ENCODE measurements around the gene VOPP1.
A peak's percentile ranks its signal among the peaks of the same experiment; 100 is the strongest.

VOPP1 gene

GRCh38 chr7:55504093-55504859 lies 68.0 kb downstream of the VOPP1 start:
- no peaks in the 10 kb centered on the region for H3K9me2 ChIP-seq (replicated peaks; ENCODE audit: insufficient read depth, low read length)
- H3K4me2 ChIP-seq (ENCODE audit: low read depth, low read length, poor library complexity, severe bottlenecking), result peak overlapping the region; percentile 11
- H3F3A ChIP-seq (ENCODE audit: insufficient read depth), result no peaks in the 10 kb centered on the region
- H3K79me2 ChIP-seq (ENCODE audit: insufficient read depth, low read length), result peaks cover 7% of the 10 kb centered on the region; the same call in 1 of the 2 replicates
- TF ChIP-seq EZH2phosphoT487 (conservative IDR thresholded peaks at IDR 0.05; ENCODE audit: low read length), result no peak
- no peak for TF ChIP-seq CTCF (IDR thresholded peaks at IDR 0.05; ENCODE audit: insufficient read depth, low read length, poor library complexity, severe bottlenecking)
- no peaks in the 10 kb centered on the region for H3K27me3 ChIP-seq (ENCODE audit: low read length)
- no peak overlapping the region for H2AFZ ChIP-seq (ENCODE audit: low read depth, low read length, severe bottlenecking)
- H3K9me3 ChIP-seq (ENCODE audit: insufficient read depth, low read length), result no peaks in the 10 kb centered on the region
- no peak overlapping the region for H3K4me3 ChIP-seq (ENCODE audit: insufficient read depth, low read length, poor library complexity, severe bottlenecking)
- H3K27ac ChIP-seq (ENCODE audit: low read depth, low read length), result peak overlapping the region; percentile 64
- H4K20me1 ChIP-seq (ENCODE audit: low read depth, low read length), result no peaks in the 10 kb centered on the region
- H3K36me3 ChIP-seq (ENCODE audit: low read length), result no peaks in the 10 kb centered on the region
- no peak overlapping the region for H3K9ac ChIP-seq (ENCODE audit: low read length)

GRCh38 chr7:55502858-55503440 lies 69.4 kb downstream of the VOPP1 start:
- Histone ChIP-seq H3K36me3 (ENCODE audit: low read length) (no peaks in the 10 kb centered on the region), H4K20me1 (ENCODE audit: low read depth, low read length) (no peaks in the 10 kb centered on the region), H3K79me2 (ENCODE audit: insufficient read depth, low read length) (peaks cover 7% of the 10 kb centered on the region; the same call in 1 of the 2 replicates)

GRCh38 chr7:55502124-55502857 lies 70.0 kb downstream of the VOPP1 start:
- Histone ChIP-seq H2AFZ (ENCODE audit: low read depth, low read length, severe bottlenecking) (no peak overlapping the region), H3K4me2 (ENCODE audit: low read depth, low read length, poor library complexity, severe bottlenecking) (peak overlapping the region; percentile 11), H3K9me2 (replicated peaks; ENCODE audit: insufficient read depth, low read length) (no peaks in the 10 kb centered on the region), H3K27me3 (ENCODE audit: low read length) (no peaks in the 10 kb centered on the region), H3K27ac (ENCODE audit: low read depth, low read length) (peak overlapping the region; percentile 64), H4K20me1 (ENCODE audit: low read depth, low read length) (no peaks in the 10 kb centered on the region), H3K9ac (ENCODE audit: low read length) (no peak overlapping the region), H3K36me3 (ENCODE audit: low read length) (no peaks in the 10 kb centered on the region), H3K79me2 (ENCODE audit: insufficient read depth, low read length) (peaks cover 7% of the 10 kb centered on the region; the same call in 1 of the 2 replicates), H3F3A (ENCODE audit: insufficient read depth) (no peaks in the 10 kb centered on the region), H3K4me3 (ENCODE audit: insufficient read depth, low read length, poor library complexity, severe bottlenecking) (no peak overlapping the region), H3K9me3 (ENCODE audit: insufficient read depth, low read length) (no peaks in the 10 kb centered on the region)
- TF ChIP-seq CTCF (IDR thresholded peaks at IDR 0.05; ENCODE audit: insufficient read depth, low read length, poor library complexity, severe bottlenecking), result no peak
- TF ChIP-seq EZH2phosphoT487 (conservative IDR thresholded peaks at IDR 0.05; ENCODE audit: low read length), result no peak

More at GRCh38 chr7:55502858-55503440, 69.4 kb downstream of the VOPP1 start:
- Histone ChIP-seq H3K27ac (ENCODE audit: low read depth, low read length) (peak overlapping the region; percentile 64), H3K9me2 (replicated peaks; ENCODE audit: insufficient read depth, low read length) (no peaks in the 10 kb centered on the region), H3K4me3 (ENCODE audit: insufficient read depth, low read length, poor library complexity, severe bottlenecking) (no peak overlapping the region), H2AFZ (ENCODE audit: low read depth, low read length, severe bottlenecking) (no peak overlapping the region), H3K9me3 (ENCODE audit: insufficient read depth, low read length) (no peaks in the 10 kb centered on the region), H3K27me3 (ENCODE audit: low read length) (no peaks in the 10 kb centered on the region), H3K9ac (ENCODE audit: low read length) (no peak overlapping the region), H3F3A (ENCODE audit: insufficient read depth) (no peaks in the 10 kb centered on the region), H3K4me2 (ENCODE audit: low read depth, low read length, poor library complexity, severe bottlenecking) (peak overlapping the region; percentile 11)
- TF ChIP-seq EZH2phosphoT487 (conservative IDR thresholded peaks at IDR 0.05; ENCODE audit: low read length) (no peak), CTCF (IDR thresholded peaks at IDR 0.05; ENCODE audit: insufficient read depth, low read length, poor library complexity, severe bottlenecking) (no peak)
